Upper lobe of right lung (tissue), 1 donor: ENCODE results near the gene GOSR1. TPM values are rescaled to one million over a fixed set of nuclear protein-coding genes. Genes with fewer than 3 reads are reported as not detected.
A peak's percentile ranks its signal among the peaks of the same experiment; 100 is the strongest.
"Not testable (repeated sequence)": the region's sequence is repeated elsewhere in the genome, so short reads cannot be mapped to it uniquely, and the experiment has no call there.

ENCODE experiments used
- ATAC-seq: fragments of 200-7000 bp; cut with Tn5 transposase; one replicate; pipeline ENCODE4 v1.9.1; 2020; ENCODE audit warnings: mild to moderate bottlenecking, moderate library complexity
- DNase-seq: peaks from one replicate; pipeline ENCODE4 v3.0.0-alpha.2; 2020
- H3K27ac ChIP-seq: fragments of 200-600 bp; one replicate; pipeline ENCODE4 v1.8.0; 2022
- H3K27me3 ChIP-seq: fragments of 200-600 bp; one replicate; pipeline ENCODE4 v1.8.0; 2022; ENCODE audit warnings: mild to moderate bottlenecking
- H3K36me3 ChIP-seq: fragments of 200-600 bp; one replicate; pipeline ENCODE4 v1.8.0; 2022
- H3K4me1 ChIP-seq: fragments of 200-600 bp; one replicate; pipeline ENCODE4 v1.8.0; 2022
- H3K4me3 ChIP-seq: fragments of 200-600 bp; one replicate; pipeline ENCODE4 v1.8.0; 2022; ENCODE audit warnings: mild to moderate bottlenecking
- H3K9me3 ChIP-seq: fragments of 200-600 bp; one replicate; pipeline ENCODE4 v1.8.0; 2022
- intact Hi-C: fragments of 100-400 bp; cut with DNase I; formaldehyde crosslinking; loops from one replicate; pipeline ENCODE4 v1.11.0; 2022
- total RNA-seq: library from RNA; stranded (reverse); fragmentation: NEBNext Ultra II Directional; extraction: Animal tissue kit (Norgen Biotek cat#: 25700); gene quantifications from one replicate; pipeline ENCODE4 v1.2.1, GENCODE V29; 2021
- TF ChIP-seq, protein P1 (sequence below): fragments of 200-600 bp; IDR thresholded peaks from one replicate; pipeline ENCODE4 v1.8.0; 2022; ENCODE audit warnings: antibody characterized with exemption
- donor health status: DM: no; HTN: yes; CAD: no; lungs with severe emphysema.

GOSR1 gene
- total RNA-seq, 1 donor from 2014 or later: 48.9 TPM

DNA sequence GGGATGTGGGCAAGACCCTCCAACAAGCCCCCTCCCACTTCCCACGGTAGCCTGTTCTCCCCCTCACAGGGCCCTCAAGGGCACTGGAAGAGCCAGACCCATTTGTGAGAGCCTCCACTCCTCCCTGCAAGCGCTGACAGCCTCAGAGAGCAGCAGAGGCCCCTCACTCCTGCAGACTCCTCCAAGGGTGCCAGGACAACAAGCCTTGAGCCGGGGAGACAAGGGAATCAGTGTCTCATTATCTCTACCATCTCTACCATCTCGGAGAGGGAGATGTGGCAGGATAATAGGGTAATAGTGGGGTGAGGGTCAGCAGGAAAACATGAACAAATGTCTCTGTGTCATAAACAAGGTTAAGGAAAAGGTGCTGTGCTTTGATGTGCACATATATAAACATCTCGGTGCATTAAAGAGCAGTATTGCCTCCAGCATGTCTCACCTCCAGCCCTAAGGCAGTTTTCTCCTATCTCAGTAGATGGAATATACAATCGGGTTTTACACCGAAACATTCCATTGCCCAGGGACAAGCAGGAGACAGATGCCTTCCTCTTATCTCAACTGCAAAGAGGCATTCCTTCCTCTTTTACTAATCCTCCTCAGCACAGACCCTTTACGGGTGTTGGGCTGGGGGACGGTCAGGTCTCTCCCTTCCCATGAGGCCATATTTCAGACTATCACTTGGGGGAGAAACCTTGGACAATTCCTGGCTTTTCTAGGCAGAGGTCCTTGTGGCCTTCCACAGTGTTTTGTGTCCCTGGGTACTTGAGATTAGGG is 86.1 kb downstream of the GOSR1 start:
- H3K4me1 ChIP-seq, ATAC-seq, intact Hi-C loops, H3K36me3 ChIP-seq, H3K27me3 ChIP-seq, H3K9me3 ChIP-seq, H3K4me3 ChIP-seq, H3K27ac ChIP-seq: not testable (repeated sequence)
- peak; percentile 42 for DNase-seq

DNA sequence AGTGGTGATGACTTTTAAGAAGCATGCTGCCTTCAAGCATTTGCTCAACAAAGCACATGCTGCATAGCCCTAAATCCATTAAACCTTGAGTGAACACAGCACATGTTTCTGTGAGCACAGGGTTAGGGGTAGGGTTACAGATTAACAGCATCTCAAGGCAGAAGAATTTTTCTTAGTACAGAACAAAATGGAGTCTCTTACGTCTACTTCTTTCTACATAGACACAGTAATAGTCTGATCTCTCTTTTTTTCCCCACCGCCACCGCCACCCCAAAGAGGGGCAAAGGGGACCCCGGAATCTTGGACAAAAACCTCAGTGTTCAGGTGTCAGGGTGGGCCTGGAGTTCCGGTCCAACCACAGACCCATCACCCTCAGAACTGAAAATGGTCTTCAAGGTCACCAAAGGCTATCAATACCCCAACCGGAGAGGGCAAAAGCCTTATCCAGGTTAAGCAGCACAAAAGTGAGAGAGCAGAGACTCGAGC is 86.7 kb downstream of the GOSR1 start:
- H3K4me3 ChIP-seq, H3K27me3 ChIP-seq, H3K36me3 ChIP-seq, ATAC-seq, DNase-seq, H3K4me1 ChIP-seq, H3K9me3 ChIP-seq, intact Hi-C loops, H3K27ac ChIP-seq: not testable (repeated sequence)

DNA sequence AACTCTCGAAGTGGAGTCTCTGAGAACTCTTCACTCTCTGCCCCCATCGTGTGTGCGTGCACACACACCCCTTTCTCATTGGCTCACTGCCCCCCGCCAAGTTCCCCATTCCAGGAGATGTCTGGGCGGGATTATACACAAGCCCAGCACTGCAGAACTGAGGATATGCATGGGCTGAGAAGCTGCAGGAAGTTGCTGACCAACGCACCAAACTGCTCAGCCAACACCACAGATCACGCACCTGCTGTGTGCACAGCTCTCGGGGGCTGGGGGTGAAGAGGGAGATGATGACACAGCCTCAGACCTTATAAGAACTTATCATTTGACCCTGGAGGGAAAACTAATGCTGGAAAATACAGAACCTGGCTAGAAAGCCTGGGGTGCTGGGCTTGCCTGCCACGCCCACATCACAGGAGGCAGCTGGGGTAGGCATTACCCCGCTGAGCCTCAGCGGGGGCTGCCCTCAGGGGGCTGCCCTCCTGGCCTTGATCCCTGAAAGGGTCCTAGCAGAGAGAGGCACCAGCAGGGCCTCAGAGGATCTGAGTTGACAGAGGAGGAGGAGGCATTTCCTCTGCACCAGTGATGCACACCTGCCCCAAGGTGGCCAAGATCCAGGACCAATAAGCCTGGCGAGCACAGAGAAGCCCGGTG is 87.3 kb downstream of the GOSR1 start:
- H3K27ac ChIP-seq, ATAC-seq, H3K4me1 ChIP-seq, H3K9me3 ChIP-seq, H3K27me3 ChIP-seq, H3K36me3 ChIP-seq, H3K4me3 ChIP-seq, intact Hi-C loops: not testable (repeated sequence)
- DNase-seq: peak; percentile 48

DNA sequence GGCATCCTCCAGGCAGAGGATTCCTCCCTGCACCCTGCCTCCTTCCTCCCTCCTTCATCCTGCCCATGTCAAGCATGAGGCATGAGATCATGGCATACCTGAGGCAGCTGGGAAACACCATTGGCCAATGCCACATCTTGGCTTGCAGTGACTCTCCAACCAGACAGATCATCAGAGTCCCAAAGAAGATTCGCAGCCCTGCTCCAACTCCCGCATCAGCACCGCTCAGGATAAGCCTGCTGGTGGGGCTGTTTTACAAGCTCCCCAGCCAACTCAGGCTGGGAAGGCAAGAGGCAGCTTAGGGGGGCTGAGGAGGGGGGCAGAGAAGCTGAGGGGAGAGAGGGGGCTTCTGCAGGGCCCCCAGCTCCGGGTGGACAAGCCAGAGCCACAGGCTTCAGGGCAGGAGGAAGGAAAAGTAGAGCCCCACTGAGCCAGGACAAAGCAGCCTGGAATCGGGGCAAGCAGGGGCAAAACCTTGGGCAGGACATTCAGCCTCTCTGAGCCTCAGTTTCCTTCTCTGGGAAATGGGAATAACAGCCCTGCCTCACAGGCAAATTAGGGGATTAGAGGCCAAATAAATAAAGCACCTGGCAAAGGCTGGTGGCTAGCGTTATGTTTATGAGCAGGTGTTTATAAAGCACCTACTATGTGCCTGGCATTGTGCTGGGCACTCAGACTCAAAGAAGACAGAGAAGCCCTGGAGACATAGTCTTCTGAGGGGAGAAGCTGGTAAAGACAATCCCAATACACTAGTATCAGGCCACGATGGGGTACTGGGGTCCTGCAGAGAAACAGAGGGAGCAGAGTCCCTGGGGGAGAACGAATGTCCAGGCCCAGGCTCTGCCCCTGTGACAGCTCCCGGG is 88.1 kb downstream of the GOSR1 start:
- DNase-seq: no peak
- intact Hi-C loops: no loop called here

DNA sequence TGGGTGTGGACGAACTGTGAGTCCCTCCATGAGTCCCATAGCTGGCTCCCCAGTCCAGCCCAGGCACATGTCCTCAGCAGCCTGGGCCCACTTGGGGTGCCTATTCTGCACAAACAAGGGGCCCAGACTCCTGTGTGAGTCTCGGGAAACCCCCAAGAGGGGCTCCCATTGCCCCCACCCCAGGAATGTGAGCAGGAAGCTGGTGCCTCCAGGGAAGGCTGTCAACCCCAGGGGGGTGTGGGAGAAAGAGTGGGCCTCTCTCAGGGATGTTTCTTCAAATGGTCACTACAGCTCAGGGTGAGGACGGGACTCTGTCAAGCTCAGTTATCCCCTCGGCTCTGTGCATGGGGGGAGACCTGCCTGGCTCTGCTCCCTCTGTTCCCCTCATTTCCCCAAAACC is 88.9 kb downstream of the GOSR1 start:
- H3K4me3 ChIP-seq, H3K36me3 ChIP-seq, H3K9me3 ChIP-seq, intact Hi-C loops, H3K27ac ChIP-seq, H3K27me3 ChIP-seq, H3K4me1 ChIP-seq, ATAC-seq: not testable (repeated sequence)
- peak; percentile 41 for DNase-seq

More for the DNA sequence above, 88.1 kb downstream of the GOSR1 start:
- Histone ChIP-seq H3K4me1 (no peaks in the 10 kb centered on the region), H3K27me3 (no peaks in the 10 kb centered on the region), H3K27ac (no peak overlapping the region), H3K9me3 (no peaks in the 10 kb centered on the region), H3K36me3 (no peaks in the 10 kb centered on the region), H3K4me3 (no peak overlapping the region)
- no peak for ATAC-seq
- TF ChIP-seq, protein P1, sequence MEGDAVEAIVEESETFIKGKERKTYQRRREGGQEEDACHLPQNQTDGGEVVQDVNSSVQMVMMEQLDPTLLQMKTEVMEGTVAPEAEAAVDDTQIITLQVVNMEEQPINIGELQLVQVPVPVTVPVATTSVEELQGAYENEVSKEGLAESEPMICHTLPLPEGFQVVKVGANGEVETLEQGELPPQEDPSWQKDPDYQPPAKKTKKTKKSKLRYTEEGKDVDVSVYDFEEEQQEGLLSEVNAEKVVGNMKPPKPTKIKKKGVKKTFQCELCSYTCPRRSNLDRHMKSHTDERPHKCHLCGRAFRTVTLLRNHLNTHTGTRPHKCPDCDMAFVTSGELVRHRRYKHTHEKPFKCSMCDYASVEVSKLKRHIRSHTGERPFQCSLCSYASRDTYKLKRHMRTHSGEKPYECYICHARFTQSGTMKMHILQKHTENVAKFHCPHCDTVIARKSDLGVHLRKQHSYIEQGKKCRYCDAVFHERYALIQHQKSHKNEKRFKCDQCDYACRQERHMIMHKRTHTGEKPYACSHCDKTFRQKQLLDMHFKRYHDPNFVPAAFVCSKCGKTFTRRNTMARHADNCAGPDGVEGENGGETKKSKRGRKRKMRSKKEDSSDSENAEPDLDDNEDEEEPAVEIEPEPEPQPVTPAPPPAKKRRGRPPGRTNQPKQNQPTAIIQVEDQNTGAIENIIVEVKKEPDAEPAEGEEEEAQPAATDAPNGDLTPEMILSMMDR: no peak

DNA sequence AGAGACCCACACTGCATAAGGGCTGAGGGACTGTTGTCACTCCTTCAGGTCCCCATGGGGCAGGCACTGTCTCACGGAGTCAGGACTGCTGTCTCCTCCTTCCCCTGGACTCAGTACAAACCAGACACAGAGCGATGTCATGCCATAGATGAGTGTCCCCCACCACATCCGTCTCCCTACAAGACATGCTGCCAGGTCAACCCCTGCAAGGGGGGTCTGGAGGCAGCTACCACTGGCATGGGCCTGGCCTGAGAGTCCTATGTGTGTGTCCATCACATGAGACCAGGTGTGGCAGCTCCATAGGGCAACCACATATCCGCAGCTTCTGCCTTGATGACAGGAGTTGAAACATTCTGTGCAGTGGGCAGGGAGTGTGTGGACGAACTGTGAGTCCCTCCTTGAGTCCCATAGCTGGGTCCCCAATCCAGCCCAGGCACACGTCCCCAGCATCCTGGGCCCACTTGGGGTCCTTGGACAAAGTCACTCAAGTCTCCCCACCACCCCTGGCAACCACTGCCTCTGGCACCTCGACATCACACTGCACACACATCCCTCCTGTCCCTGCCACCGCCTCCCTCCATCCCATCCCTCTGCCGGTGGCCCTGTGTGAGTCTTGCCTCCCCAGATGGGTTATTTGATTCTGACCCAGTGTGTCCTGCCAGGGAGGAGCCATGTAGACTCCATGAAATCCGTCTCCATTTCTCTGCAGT is 89.5 kb downstream of the GOSR1 start:
- ATAC-seq (peak; percentile 39), DNase-seq (peak; percentile 53)
- H3K4me3 ChIP-seq, H3K36me3 ChIP-seq, intact Hi-C loops, H3K27ac ChIP-seq, H3K27me3 ChIP-seq, H3K9me3 ChIP-seq, H3K4me1 ChIP-seq: not testable (repeated sequence)

DNA sequence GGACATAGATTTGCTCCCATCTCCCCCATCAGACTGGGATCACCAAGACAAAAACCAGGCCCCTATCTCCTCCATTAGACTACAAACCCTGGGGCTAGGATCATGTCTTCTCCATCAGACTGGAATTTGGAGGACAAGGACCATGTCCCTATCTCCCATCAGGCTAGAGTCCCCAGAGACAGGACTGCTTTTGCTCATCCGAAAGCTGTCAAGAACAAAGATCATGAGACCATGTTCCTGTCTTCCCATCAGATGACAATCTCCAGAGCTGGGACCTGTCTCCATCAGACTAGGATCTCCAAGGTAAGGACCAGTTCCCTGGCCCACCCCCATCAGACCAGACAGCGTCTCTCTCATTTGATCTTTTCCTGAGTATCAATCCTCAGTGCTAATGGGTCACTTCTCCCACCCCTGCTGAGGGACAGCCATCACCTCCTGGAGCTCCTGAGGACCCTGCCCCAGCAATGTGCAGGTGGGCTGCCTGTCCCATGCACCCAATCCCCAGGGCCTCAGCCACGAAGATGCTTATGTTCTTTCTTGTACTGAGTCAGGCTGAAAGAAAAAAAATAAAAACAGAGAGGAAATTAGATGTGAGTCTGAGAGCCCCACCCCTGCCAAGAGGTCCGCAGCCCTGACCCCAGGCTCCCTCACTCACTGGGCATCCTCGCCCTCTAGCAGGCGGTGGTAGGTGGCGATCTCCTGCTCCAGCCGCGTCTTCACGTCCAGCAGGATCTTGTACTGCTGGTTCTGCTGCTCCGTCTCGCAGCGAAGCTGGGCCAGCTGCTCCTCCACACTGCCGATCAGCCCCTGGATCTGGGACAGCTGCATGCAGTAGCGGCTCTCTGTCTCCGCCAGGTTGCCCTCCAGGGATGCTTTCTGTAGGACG is 90.3 kb downstream of the GOSR1 start:
- ATAC-seq: no peak
- H3K27me3 ChIP-seq: no peaks in the 10 kb centered on the region
- intact Hi-C loops: no loop called here
- peak; percentile 46 for DNase-seq
- TF ChIP-seq, protein P1: no peak
- no peaks in the 10 kb centered on the region for H3K36me3 ChIP-seq
- no peak overlapping the region for H3K27ac ChIP-seq
- H3K4me3 ChIP-seq: no peak overlapping the region
- H3K9me3 ChIP-seq: no peaks in the 10 kb centered on the region
- no peaks in the 10 kb centered on the region for H3K4me1 ChIP-seq
